ENCODE data around the gene OR2D3. TPM values are rescaled to one million over a fixed set of nuclear protein-coding genes. Genes with fewer than 3 reads are reported as not detected.

OR2D3 gene
- total and polyA plus RNA-seq, 4 donors: not detected

DNA sequence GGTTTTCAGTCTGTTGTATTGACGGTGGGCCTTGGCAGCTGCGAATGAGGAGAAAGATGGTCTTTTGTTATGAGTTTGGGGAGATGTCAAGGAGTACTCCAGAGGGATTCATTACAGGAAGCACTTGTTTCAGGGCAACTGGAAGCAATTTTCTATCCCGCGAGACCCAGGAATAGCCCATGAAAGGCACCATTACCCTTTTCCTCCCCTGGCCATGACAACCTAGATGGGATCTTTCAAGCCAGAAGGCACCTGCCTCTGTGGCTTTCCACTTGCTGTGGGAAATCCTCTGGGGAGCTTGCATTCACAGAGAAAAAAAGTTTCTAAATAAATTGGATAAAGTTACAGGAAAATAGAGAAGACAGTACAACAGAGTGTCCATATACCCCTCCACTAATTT is 8.1 kb downstream of the OR2D3 start:
- no peaks in the 10 kb centered on the region for H3K9me3 ChIP-seq (ENCODE audit: control insufficient read depth in 4 of 4, insufficient read depth in 3 of 4, low read length in 3 of 4)
- 70 to 86% methylated on average over 4 of the region's 4 CpGs for WGBS, 2 donors
- DNase-seq (no peak), ATAC-seq (ENCODE audit: insufficient read depth, low FRiP score) (no peak)
- H3K9ac ChIP-seq (ENCODE audit: insufficient read depth in 1 of 2, low read length in 2 of 2): no peak overlapping the region
- H3K4me1 ChIP-seq (ENCODE audit: control insufficient read depth in 5 of 5, insufficient read depth in 5 of 5, low read length in 5 of 5): peaks cover 0 to 12% (median 3%) of the 10 kb centered on the region in 5 donors
- TF ChIP-seq, protein P1, sequence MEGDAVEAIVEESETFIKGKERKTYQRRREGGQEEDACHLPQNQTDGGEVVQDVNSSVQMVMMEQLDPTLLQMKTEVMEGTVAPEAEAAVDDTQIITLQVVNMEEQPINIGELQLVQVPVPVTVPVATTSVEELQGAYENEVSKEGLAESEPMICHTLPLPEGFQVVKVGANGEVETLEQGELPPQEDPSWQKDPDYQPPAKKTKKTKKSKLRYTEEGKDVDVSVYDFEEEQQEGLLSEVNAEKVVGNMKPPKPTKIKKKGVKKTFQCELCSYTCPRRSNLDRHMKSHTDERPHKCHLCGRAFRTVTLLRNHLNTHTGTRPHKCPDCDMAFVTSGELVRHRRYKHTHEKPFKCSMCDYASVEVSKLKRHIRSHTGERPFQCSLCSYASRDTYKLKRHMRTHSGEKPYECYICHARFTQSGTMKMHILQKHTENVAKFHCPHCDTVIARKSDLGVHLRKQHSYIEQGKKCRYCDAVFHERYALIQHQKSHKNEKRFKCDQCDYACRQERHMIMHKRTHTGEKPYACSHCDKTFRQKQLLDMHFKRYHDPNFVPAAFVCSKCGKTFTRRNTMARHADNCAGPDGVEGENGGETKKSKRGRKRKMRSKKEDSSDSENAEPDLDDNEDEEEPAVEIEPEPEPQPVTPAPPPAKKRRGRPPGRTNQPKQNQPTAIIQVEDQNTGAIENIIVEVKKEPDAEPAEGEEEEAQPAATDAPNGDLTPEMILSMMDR (IDR thresholded peaks at IDR 0.05; ENCODE audit: control extremely low read depth, extremely low read depth): no peak
- H3K4me3 ChIP-seq: no peak overlapping the region
- no peak overlapping the region for H3K27ac ChIP-seq (ENCODE audit: low read depth in 1 of 2, low read length in 1 of 2)
- peaks cover 0 to 12% (median 0%) of the 10 kb centered on the region in 3 donors for H3K27me3 ChIP-seq (ENCODE audit: control insufficient read depth in 3 of 3, insufficient read depth in 3 of 3, low read length in 2 of 3)
- H3K36me3 ChIP-seq (ENCODE audit: control insufficient read depth in 4 of 4, insufficient read depth in 4 of 4, low read length in 4 of 4): no peaks in the 10 kb centered on the region

DNA sequence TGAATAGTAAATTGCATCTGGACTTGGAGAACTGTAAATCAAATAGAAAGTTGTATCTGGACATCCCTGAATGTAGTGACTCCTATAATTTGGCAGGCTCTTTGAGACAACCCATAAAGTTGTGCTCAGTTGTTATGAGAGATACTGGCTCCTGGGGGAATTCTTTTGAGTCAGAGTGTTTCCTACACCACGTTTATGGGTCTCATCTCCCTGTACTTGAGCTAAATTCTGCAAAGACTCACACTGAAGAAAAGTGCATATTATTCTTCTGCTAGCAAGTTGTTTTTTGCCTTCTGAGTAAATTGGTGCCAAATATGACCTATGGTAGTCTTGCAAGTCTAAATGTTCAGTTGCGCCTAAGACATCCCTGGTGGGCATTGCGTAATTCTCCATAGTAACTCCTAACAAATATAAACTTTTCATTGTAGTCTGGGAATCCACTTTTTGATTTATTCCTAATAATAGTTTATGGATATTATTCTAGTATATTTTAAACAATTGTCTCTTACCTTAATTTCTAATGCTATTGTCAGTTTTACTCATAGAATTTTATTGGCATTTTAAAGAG is 10.4 kb downstream of the OR2D3 start:
- peaks cover 0 to 9% (median 0%) of the 10 kb centered on the region in 3 donors for H3K27me3 ChIP-seq (ENCODE audit: control insufficient read depth in 3 of 3, insufficient read depth in 3 of 3, low read length in 2 of 3)
- H3K4me3 ChIP-seq: no peak overlapping the region
- H3K9me3 ChIP-seq (ENCODE audit: control insufficient read depth in 4 of 4, insufficient read depth in 3 of 4, low read length in 3 of 4): no peaks in the 10 kb centered on the region
- TF ChIP-seq, protein P1 (IDR thresholded peaks at IDR 0.05; ENCODE audit: control extremely low read depth, extremely low read depth): no peak
- ATAC-seq (ENCODE audit: insufficient read depth, low FRiP score) (no peak), DNase-seq (peak in 2 of 3 donors; percentile 3 to 9)
- H3K4me1 ChIP-seq (ENCODE audit: control insufficient read depth in 5 of 5, insufficient read depth in 5 of 5, low read length in 5 of 5): peaks cover 0 to 12% (median 3%) of the 10 kb centered on the region in 5 donors
- H3K27ac ChIP-seq (ENCODE audit: low read depth in 1 of 2, low read length in 1 of 2): no peak overlapping the region
- 85 to 94% methylated on average over 3 of the region's 3 CpGs for WGBS, 2 donors
- H3K9ac ChIP-seq (ENCODE audit: insufficient read depth in 1 of 2, low read length in 2 of 2): no peak overlapping the region
- no peaks in the 10 kb centered on the region for H3K36me3 ChIP-seq (ENCODE audit: control insufficient read depth in 4 of 4, insufficient read depth in 4 of 4, low read length in 4 of 4)

DNA sequence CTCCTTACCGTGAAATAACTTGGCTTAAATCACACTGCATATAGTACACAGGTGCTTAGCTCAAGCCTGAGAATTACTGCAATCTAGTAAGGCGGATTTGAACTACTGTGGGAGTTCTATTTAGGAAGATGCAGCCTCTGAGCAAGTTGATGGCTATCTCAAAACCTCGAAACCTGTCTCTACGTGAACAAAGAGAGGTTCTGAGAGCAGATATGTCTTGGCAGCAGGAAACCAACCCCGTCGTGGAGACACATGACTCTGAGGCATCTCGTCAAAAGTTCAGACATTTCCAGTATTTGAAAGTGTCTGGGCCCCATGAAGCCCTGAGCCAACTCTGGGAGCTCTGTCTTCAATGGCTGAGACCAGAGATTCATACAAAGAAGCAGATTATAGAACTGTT is 11.3 kb downstream of the OR2D3 start:
- TF ChIP-seq, protein P1 (IDR thresholded peaks at IDR 0.05; ENCODE audit: control extremely low read depth, extremely low read depth): no peak
- H3K4me1 ChIP-seq (ENCODE audit: control insufficient read depth in 5 of 5, insufficient read depth in 5 of 5, low read length in 5 of 5): peaks cover 0 to 5% (median 0%) of the 10 kb centered on the region in 5 donors
- ATAC-seq (ENCODE audit: insufficient read depth, low FRiP score) (no peak), DNase-seq (no peak)
- H3K9me3 ChIP-seq (ENCODE audit: control insufficient read depth in 4 of 4, insufficient read depth in 3 of 4, low read length in 3 of 4): no peaks in the 10 kb centered on the region
- H3K27ac ChIP-seq (ENCODE audit: low read depth in 1 of 2, low read length in 1 of 2): no peak overlapping the region
- no peaks in the 10 kb centered on the region for H3K36me3 ChIP-seq (ENCODE audit: control insufficient read depth in 4 of 4, insufficient read depth in 4 of 4, low read length in 4 of 4)
- WGBS, 2 donors: 80 to 88% methylated on average over 7 of the region's 7 CpGs
- H3K27me3 ChIP-seq (ENCODE audit: control insufficient read depth in 3 of 3, insufficient read depth in 3 of 3, low read length in 2 of 3): peaks cover 0 to 4% (median 0%) of the 10 kb centered on the region in 3 donors
- H3K9ac ChIP-seq (ENCODE audit: insufficient read depth in 1 of 2, low read length in 2 of 2): no peak overlapping the region
- no peak overlapping the region for H3K4me3 ChIP-seq

DNA sequence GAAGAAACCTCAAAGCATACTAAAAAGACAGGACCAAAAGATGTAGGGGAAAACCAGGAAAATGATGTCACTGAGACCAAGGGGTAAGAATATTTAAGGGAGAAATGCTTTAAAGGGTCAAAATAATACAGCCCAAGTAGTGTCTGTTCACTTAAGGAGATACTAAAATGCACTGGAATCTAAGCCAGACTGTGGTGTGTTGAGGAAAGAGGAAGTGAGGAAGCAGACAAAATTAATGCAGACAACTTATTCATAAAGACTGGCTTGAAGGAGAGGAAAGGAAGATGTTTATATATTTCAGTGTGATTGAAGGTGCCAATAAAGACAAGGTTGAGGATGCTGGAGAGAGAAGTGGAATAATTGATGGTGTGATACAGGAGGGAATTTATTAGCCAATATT is 21.2 kb downstream of the OR2D3 start:
- Histone ChIP-seq H3K4me3 (no peak overlapping the region), H3K9me3 (ENCODE audit: control insufficient read depth in 4 of 4, insufficient read depth in 3 of 4, low read length in 3 of 4) (no peaks in the 10 kb centered on the region), H3K27me3 (ENCODE audit: control insufficient read depth in 3 of 3, insufficient read depth in 3 of 3, low read length in 2 of 3) (no peaks in the 10 kb centered on the region), H3K9ac (ENCODE audit: insufficient read depth in 1 of 2, low read length in 2 of 2) (no peak overlapping the region), H3K36me3 (ENCODE audit: control insufficient read depth in 4 of 4, insufficient read depth in 4 of 4, low read length in 4 of 4) (no peaks in the 10 kb centered on the region), H3K27ac (ENCODE audit: low read depth in 1 of 2, low read length in 1 of 2) (no peak overlapping the region), H3K4me1 (ENCODE audit: control insufficient read depth in 5 of 5, insufficient read depth in 5 of 5, low read length in 5 of 5) (no peaks in the 10 kb centered on the region)
- ATAC-seq (ENCODE audit: insufficient read depth, low FRiP score) (no peak), DNase-seq (no peak)
- TF ChIP-seq, protein P1 (IDR thresholded peaks at IDR 0.05; ENCODE audit: control extremely low read depth, extremely low read depth): no peak
